Panc1 (cell line): ENCODE results near the gene CYP4F22. TPM values are rescaled to one million over a fixed set of nuclear protein-coding genes. Genes with fewer than 3 reads are reported as not detected.

ENCODE experiments used
- ATAC-seq: fragments of 200-7000 bp; cut with Tn5 transposase; 2 replicates; pipeline ENCODE4 v1.9.1; 2020; ENCODE audit warnings: mild to moderate bottlenecking, moderate library complexity
- BruUV-seq: library from RNA; stranded (reverse); fragments of 400-500 nt; replicated peaks from 2 replicates; lab custom pipeline; 2021; lab: Mats Ljungman, UMichigan
- CTCF ChIA-PET: fragments of 300-600 bp; sonication (Branson Sonifier 250); formaldehyde crosslinking; loops from one replicate; lab custom pipeline; 2022; ENCODE audit warnings: antibody characterized with exemption; lab: Charles Lee
- POLR2A ChIA-PET: fragments of 300-600 bp; sonication (Branson Sonifier 250); formaldehyde crosslinking; loops from one replicate; lab custom pipeline; 2022; ENCODE audit warnings: antibody characterized with exemption; lab: Charles Lee
- DNase-seq: peaks from one replicate; pipeline ENCODE4 v3.0.0-alpha.2; 2010; ENCODE audit warnings: low read depth, low spot score
- H3K27ac ChIP-seq: 2 replicates; pipeline ENCODE4 v1.5.1; 2011; ENCODE audit warnings: mild to moderate bottlenecking, low read length, inconsistent platforms
- H3K27me3 ChIP-seq: fragments of 200-500 bp; sonication (Bioruptor generic); 2 replicates; pipeline ENCODE4 v1.6.0; 2014; ENCODE audit warnings: low read length, inconsistent platforms; ENCODE audit not compliant: control insufficient read depth, insufficient read depth
- H3K36me3 ChIP-seq: fragments of 200-500 bp; sonication (Bioruptor generic); 2 replicates; pipeline ENCODE4 v1.5.1; 2014; ENCODE audit warnings: inconsistent platforms, mild to moderate bottlenecking, low read length, moderate library complexity; ENCODE audit not compliant: control insufficient read depth, insufficient read depth
- H3K4me1 ChIP-seq: 2 replicates; pipeline ENCODE4 v1.5.1; 2011; ENCODE audit warnings: inconsistent platforms, mild to moderate bottlenecking, low read length, moderate library complexity; ENCODE audit not compliant: control insufficient read depth, insufficient read depth
- H3K4me3 ChIP-seq, 2 experiments: 2 replicates each; pipeline ENCODE4 v1.5.1; 2011 to 2012; ENCODE audit warnings: low read depth in 2 of 2, low read length in 2 of 2, mild to moderate bottlenecking in 2 of 2, inconsistent platforms in 1 of 2, moderate library complexity in 1 of 2
- H3K9me3 ChIP-seq: fragments of 200-500 bp; sonication (Bioruptor generic); 2 replicates; pipeline ENCODE4 v1.5.1; 2014; ENCODE audit warnings: low read depth, mild to moderate bottlenecking, inconsistent platforms, low read length, moderate library complexity; ENCODE audit not compliant: control insufficient read depth, insufficient read depth
- CTCF ChIP-seq: fragments of 450-650 bp; IDR thresholded peaks from 2 replicates; pipeline ENCODE4 v1.5.1; 2017; ENCODE audit warnings: mild to moderate bottlenecking
- POLR2AphosphoS5 ChIP-seq: IDR thresholded peaks from 2 replicates; pipeline ENCODE4 v1.6.1; 2012; ENCODE audit warnings: mild to moderate bottlenecking, low read depth, low read length, moderate library complexity
- REST ChIP-seq, 2 experiments: IDR thresholded peaks; 2 replicates each; pipeline ENCODE4 v1.6.1; 2011 to 2012; ENCODE audit warnings: low read depth in 2 of 2, control low read depth in 1 of 2, low read length in 1 of 2, mild to moderate bottlenecking in 1 of 2, moderate library complexity in 1 of 2; ENCODE audit not compliant: insufficient read depth in 1 of 2
- SIN3A ChIP-seq: IDR thresholded peaks from 2 replicates; pipeline ENCODE4 v1.6.1; 2012; ENCODE audit warnings: low read depth, mild to moderate bottlenecking, low read length, moderate library complexity, borderline replicate concordance; ENCODE audit not compliant: insufficient read depth
- TCF7L2 ChIP-seq: IDR thresholded peaks from 2 replicates; pipeline ENCODE4 v1.6.1; 2011; ENCODE audit warnings: mild to moderate bottlenecking, low read depth, low read length, inconsistent platforms
- in situ Hi-C: cut with HindIII; loops from 2 replicates; pipeline ENCODE4 v1.10.0; 2016; ENCODE audit warnings: low sequenced_read_pairs, low pct_unique_long_range_greater_than_20kb
- intact Hi-C: fragments of 100-400 bp; cut with micrococcal nuclease; formaldehyde crosslinking; loops from one replicate; pipeline ENCODE4 v1.10.0; 2022; ENCODE audit not compliant: unreplicated experiment
- total RNA-seq: library from RNA; stranded (reverse); gene quantifications from one replicate; pipeline ENCODE4 v1.2.1, GENCODE V29; 2021; ENCODE audit not compliant: unreplicated experiment

Gene CYP4F22
- total RNA-seq, 1 experiment from 2014 or later: 0.21 TPM

DNA sequence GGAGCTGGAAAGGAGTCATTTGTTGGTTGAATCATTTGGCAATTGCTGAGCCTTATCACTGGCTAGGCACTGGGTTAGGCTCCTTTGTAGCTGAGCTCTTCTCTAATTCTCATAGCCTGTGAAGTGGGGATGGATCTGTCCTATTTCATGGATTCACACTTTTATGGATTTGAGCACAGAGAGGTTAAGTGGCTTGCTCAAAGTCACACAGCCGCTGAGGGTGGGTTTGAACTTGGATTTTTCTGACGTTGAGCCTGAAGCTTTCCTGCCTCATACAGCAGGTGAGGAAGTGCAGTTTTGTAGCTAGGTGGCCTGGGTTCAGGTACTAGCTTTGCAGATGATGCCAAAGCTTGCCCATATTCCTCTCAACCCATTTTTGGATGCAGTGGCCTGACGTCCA is 19.4 kb downstream of the CYP4F22 start:
- TF ChIP-seq TCF7L2: no peak
- no peak for TF ChIP-seq SIN3A
- TF ChIP-seq REST (IDR thresholded peaks at IDR 0.05; ENCODE audit: insufficient read depth in 1 of 2, low read depth in 2 of 2, low read length in 1 of 2): no peak
- no peak for TF ChIP-seq CTCF
- TF ChIP-seq POLR2AphosphoS5: no peak
- H3K36me3 ChIP-seq: no peaks in the 10 kb centered on the region
- ChIA-PET POLR2A (interaction anchor here (0.5 to 0.6 kb wide), 2 partner anchors 42 to 91 kb away, joined by 4 to 9 read pairs; no protein-coding TSS in a partner anchor), CTCF (no interaction called here)
- no peak overlapping the region for H3K4me3 ChIP-seq
- intact Hi-C loops: no loop called here
- no peak for DNase-seq
- H3K27me3 ChIP-seq: no peaks in the 10 kb centered on the region
- no peak overlapping the region for H3K27ac ChIP-seq
- in situ Hi-C loops: no loop called here
- ATAC-seq: no peak
- BruUV-seq: no TSS peak
- no peaks in the 10 kb centered on the region for H3K9me3 ChIP-seq
- no peaks in the 10 kb centered on the region for H3K4me1 ChIP-seq

DNA sequence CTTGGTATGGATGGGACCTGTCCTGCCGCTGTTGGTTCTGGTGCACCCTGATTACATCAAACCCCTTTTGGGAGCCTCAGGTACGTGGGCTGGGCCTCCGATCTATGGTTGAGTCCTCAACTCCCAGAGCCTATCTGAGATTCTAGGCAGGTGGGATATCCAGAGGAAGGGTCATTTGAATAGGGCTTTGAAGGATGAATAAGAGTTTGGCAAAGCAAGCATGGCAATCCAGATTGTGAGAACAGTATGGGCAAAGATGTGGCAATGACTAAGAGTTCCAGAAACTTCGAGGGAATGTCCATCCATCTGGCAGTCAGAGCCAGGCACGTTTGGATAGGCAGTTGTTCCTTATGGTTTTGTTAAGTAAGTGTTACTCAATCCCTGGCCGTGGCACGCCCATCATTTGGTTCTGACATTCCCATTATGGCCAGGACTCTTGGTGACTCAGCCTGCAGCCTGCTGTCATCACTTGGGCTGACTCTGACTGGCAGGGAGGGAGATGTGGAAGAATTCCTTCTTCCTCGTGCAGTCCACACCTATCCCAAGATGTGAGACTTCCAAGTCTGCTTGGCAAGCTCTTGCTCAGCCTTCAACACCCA is 21.5 kb downstream of the CYP4F22 start:
- intact Hi-C loops: no loop called here
- POLR2A ChIA-PET: no interaction called here
- Histone ChIP-seq H3K4me3 (no peak overlapping the region), H3K27me3 (no peaks in the 10 kb centered on the region), H3K9me3 (no peaks in the 10 kb centered on the region), H3K27ac (no peak overlapping the region), H3K36me3 (no peaks in the 10 kb centered on the region), H3K4me1 (no peaks in the 10 kb centered on the region)
- no TSS peak for BruUV-seq
- CTCF ChIA-PET: no interaction called here
- ATAC-seq (no peak), DNase-seq (no peak)
- in situ Hi-C loops: no loop called here
- TF ChIP-seq CTCF (no peak), SIN3A (no peak), POLR2AphosphoS5 (no peak), REST (IDR thresholded peaks at IDR 0.05; ENCODE audit: insufficient read depth in 1 of 2, low read depth in 2 of 2, low read length in 1 of 2) (no peak), TCF7L2 (no peak)
